GM19043 (cell line): ENCODE data around the gene MYOC.
"Not testable (repeated sequence)": the region's sequence is repeated elsewhere in the genome, so short reads cannot be mapped to it uniquely, and the experiment has no call there.

Source experiments
- ATAC-seq: cut with Tn5 transposase; IDR thresholded peaks from one replicate; pipeline ENCODE4 v1.9.1; 2021; ENCODE audit warnings: low read depth; ENCODE audit not compliant: unreplicated experiment

Gene MYOC

DNA sequence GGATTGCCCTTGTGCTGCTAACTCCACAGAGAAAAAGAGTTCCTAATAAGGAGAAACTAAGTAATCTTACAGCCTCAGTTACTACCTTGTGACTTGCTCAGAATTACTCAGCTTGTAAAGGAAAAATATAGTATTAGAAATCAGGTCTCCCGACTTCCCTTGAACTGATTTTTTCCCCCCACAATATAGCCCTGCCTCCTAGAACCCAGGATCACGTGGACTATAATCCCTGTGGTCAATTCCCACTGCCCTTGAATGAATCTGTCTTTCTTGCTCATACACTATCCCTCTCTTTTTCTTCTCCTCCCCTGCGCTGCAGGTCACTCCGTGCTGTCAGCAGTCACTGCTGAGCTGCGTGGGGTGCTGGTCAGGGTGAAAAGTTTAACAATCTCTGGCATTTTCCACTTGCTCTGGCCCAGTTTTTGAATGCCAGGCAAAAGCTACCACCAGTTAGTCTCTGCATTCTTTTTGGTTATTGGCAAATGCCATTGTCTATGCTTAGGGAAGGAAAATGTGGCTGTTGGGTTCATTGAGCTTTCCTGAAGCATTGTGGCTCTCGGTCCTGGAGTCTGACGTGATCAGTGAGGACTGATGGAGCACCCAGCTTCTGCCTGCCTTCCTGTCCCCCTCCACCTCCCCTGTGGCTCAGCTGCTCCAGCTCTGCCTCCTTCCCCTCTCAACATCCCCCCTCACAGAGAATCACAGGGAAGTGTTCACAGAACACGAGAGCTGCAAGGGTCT is 1.9 kb upstream of the MYOC start:
- ATAC-seq, result no peak

DNA sequence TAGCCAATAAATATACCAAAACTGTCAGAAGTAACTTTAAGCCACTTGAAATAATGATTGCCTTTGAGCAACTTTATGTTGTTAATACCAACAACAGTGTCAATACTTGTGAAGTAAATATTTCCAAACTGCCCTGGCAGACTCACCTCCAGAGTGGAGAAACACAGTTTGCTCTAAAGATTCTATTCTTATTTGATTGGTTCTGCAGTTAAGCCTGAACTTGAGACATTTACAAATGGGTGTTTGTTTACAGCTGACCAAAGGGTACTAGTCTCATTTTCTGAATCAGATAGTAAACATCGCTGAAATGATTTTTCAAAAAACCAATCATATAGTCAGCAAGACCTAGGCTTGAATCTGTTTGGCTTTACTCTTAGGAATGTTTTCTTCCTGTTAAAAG is 1.3 kb upstream of the MYOC start:
- no peak for ATAC-seq

DNA sequence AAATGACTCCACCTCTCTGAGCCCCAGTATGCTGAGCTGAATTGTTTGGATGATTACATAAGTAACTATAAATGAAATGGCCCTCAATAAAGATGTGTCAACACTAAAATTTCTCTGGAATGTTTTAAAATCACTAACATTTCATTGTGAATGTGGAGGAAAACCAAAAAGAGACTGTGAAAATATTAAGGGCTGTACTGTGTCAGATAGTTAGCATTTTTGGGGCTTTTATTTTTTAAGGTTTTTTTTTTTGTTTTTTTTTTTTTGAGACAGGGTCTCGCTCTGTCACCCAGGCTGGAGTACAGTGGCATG is 6.3 kb downstream of the MYOC start:
- no peak for ATAC-seq

DNA sequence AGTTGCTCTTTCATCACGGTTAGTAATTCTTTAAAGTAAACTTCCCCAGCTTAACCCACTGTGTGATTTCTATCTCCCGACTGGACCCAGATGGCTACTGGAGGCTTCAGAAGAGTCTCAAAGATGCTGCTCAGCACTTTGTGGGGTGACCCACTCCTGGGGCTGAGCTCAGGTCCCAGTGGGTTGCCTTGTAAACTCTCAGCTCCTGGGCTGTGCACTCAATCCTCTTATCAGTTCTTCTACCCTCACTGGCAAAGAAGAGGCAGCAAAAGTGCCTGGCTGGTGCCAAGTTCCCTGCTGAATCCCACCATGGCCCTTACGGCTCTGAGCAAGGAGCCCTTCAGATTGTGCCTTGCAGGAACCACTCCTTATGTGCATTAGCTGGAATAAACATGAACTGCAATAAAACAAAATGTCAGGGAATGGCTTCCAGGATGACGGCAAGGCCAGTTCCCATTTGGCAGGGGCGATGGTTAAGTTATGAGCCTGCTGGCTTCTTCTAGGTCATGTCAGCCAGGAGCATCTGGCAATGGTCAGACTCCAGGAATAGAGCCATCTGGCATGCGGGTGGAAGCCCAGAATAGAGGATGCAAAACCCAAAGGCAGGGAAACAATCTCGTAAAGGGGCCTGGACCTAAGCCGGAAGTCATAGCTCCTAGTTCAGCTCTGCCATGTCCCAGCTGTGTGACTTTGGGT is 6.8 kb downstream of the MYOC start:
- no peak for ATAC-seq

DNA sequence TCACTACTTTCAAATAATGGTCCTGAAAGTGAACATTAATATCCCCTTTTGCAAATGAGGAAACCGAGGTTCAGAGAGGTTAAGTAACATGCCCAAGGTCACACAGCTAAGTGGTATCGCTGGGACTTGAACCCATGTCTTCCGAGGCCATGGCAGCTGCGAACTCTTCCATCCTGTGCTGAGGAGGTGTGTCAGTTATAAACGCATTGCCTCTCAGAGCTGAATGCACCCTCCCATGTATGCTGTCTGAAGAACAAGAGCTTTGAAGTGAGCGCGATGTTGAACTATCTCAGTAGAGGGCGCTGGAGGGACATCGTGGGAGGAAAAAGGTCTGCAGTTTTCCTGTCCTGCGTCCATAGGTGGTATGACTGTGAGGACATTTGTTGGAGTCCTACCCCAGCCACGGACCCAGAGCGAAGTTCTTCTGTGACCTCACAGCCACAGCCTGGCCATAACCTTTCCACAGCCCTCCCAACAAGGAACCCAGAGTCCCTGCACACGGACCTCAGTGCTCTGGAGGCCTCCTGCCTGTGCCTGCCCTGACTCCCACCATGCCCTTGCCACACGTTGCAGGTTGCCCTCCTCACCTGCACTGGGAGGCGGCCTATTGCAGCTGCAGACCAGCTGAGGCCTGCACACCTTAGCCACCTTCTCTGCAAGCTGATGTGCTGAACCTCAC is 7.5 kb downstream of the MYOC start:
- ATAC-seq, result peak; percentile 63

- ATAC-seq, result no peak
Measured at GRCh38 chr1:171643156-171643555, 9.3 kb downstream of the MYOC start.

DNA sequence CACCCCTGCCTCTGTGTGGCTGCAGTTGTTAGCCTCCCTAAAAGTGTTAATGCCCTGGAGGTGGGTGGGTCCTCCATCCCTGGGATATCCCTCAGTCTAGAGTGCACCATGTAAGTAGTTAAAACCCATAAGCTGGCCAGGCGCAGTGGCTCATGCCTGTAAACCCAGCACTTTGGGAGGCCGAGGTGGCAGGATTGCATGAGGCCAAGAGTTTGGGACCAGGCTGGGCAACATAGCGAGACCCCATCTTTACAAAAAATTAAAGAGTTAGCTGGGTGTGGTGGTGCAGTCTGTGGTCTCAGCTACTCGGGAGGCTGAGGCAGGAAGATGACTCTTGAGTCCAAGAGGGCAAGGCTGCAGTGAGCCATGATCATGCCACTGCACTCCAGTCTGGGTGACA is 10.3 kb downstream of the MYOC start:
- ATAC-seq, result no peak

GRCh38 chr1:171641076-171641864 is 11.2 kb downstream of the MYOC start:
- ATAC-seq, result no peak

- ATAC-seq, result no peak
Measured at GRCh38 chr1:171640225-171640624, 12.3 kb downstream of the MYOC start.

- no peak for ATAC-seq
Measured at GRCh38 chr1:171637928-171638576, 14.4 kb downstream of the MYOC start.

- ATAC-seq, result no peak
Measured at GRCh38 chr1:171636141-171636540, 16.3 kb downstream of the MYOC start.

- ATAC-seq, result no peak
Measured at GRCh38 chr1:171635661-171636060, 16.8 kb downstream of the MYOC start.

DNA sequence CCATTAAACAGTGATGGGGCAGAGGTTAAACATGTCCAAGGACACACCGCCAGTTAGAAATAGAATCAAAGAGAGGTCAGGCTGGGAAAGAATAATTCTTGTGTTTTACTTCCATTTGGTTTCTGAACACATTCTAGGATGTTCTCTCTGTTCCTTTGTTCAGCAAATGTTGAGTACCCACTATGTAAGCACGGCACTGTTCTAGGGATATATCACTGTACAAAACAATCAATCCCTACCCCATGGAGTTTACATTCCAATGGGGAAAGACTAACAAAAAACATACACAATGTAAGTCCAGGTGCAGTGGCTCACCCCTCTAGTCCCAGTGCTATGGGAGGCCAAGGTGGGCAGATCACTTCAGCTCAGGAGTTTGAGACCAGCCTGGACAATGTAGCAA is 24.3 kb downstream of the MYOC start:
- no peak for ATAC-seq

DNA sequence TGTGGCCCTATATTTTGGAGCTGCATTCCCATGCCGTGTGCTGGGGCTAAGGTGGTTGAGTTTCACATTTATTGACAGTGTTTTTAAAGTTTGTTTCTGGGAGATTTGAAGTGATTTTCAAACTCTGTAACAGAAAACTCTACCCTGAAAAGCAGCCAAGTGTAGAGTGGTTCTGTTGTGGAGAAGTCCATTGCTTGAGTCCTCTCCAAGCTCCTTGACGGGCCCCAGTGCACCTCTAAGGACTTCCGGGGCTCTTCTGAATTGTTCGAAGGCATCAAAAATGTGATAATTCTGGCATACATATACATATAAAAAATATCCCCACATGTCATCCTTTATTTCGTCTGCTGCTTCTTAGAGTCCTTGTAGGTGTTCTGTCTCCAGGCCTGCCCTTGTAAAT is 25.5 kb downstream of the MYOC start:
- ATAC-seq, result no peak

GRCh38 chr1:171625225-171625624 is 27.3 kb downstream of the MYOC start:
- ATAC-seq, result no peak

GRCh38 chr1:171623651-171624331 is 28.7 kb downstream of the MYOC start:
- no peak for ATAC-seq

DNA sequence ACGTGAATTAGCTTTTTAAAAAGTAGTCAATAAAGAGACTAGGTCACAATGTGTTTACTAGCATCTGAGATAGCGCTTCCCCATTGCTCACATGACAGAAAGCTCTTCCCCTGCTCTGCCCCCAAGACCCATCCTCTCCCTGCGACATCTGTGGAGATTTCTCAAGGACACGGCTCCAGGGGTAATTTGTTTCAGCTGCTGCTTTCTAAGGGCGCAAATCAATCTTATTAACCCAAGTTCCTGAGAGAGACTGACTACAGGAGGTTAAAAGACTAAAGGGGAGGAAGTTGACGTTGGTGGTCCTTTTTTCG is 30.4 kb downstream of the MYOC start, which contains the start of gene MYOCOS:
TSS of gene MYOCOS (plus strand) at position 92 of the 311 bp plus-strand sequence. CDS start 1,641 bp downstream, outside the sequence.
- no peak for ATAC-seq

- ATAC-seq, result no peak
Measured at GRCh38 chr1:171616586-171616985, 35.9 kb downstream of the MYOC start.

DNA sequence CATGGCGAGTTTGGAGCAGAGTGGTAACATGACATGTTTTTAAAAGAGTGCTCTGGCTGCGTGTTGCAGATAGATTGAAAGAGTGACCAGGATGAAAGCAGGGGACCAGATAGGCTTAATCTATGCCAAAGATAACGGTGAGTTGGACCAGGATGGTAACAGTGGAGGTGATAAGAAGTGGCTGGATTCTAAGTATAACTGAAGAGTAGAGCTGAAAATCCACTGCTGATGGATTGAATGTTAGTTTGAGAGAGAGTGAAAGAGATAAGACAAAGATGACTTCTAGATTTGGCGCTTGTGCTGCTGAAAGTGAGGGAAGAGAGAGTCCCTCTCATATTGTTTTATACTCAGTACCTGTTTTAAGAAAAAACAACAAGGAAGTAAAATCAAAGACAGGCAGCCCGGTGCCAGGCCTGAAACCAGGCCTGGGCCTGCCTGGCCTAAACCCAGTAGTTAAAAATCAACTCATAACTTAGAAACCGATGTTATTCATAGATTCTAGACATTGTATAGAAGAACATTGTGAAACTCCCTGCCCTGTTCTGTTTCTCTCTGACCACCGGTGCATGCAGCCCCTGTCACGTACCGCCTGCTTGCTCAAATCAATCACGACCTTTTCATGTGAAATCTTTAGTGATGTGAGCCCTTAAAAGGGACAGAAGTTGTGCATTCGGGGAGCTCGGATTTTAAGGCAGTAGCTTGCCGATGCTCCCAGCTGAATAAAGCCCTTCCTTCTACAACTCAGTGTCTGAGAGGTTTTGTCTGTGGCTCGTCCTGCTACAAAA is 37.2 kb downstream of the MYOC start:
- ATAC-seq, result not testable (repeated sequence)
